HG03280 (cell line): Measurements from ENCODE around the gene NTM.

Source experiments
- ATAC-seq: cut with Tn5 transposase; IDR thresholded peaks from one replicate; pipeline ENCODE4 v1.9.1; 2021; ENCODE audit warnings: mild to moderate bottlenecking, moderate library complexity; ENCODE audit not compliant: unreplicated experiment

The NTM gene

DNA sequence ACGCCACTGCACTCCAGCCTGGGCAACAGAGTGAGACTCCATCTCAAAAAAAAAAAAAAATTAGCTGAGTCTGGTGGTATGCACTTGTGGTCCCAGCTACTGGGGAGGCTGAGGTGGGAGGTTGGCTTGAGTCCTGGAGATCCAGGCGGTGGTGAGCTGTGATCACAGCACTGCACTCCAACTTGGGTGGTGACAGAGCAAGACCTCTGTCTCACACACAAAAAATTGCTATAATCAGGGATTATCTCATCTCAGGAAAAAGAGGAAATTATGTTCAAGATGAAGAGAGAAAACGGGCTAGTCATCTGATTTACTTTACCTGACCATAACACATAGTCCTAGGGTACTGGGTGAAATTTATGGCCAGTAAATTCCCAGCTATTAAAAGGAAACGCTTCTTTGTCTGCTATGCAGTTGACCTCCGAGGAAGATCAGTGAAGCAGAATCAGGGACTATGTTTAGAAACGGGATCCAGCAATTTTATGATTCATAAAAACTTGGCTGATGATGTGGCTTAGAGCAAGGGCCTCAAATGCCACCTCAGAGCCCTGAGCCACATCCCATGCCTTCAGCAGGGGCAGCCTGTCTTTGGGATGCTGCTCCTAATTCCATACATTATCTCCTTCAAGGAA lies 386.2 kb downstream of the NTM start:
- ATAC-seq: no peak

DNA sequence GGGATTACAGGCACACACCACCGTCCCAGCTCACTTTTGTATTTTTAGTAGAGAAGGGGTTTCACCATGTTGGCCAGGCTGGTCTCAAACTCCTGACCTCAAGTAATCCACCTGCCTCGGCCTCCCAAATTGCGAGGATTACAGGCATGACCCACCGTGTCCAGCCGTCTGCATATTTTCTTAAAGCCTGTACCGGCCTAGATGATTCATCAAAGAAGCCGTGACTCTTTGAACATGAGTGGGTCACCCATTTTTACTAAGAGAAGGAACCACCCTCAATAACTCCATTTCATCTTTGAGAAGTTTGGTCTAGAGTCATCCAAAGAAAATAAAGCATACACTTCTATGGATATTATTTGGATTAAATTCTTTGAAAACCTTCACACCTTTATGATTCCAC lies 388.3 kb downstream of the NTM start:
- ATAC-seq: no peak

DNA sequence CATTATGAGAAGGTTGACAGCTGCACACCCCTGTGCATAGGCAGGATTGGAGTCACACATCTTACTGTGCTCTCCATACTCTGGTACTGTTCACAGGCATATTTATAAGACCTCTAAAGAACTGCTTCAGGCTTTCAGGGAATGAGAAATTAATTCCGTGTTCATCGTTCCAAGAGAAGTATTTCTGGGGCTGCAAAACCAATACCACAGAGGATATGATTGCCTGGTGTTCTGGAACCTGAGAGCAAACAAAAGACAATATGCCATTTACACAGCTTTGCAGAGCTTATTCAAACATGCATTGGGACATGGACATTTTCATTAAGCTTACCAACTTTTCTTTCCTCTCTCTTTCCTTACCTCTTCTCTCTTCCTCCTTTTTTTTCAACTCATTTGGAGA lies 388.7 kb downstream of the NTM start:
- ATAC-seq: no peak

DNA sequence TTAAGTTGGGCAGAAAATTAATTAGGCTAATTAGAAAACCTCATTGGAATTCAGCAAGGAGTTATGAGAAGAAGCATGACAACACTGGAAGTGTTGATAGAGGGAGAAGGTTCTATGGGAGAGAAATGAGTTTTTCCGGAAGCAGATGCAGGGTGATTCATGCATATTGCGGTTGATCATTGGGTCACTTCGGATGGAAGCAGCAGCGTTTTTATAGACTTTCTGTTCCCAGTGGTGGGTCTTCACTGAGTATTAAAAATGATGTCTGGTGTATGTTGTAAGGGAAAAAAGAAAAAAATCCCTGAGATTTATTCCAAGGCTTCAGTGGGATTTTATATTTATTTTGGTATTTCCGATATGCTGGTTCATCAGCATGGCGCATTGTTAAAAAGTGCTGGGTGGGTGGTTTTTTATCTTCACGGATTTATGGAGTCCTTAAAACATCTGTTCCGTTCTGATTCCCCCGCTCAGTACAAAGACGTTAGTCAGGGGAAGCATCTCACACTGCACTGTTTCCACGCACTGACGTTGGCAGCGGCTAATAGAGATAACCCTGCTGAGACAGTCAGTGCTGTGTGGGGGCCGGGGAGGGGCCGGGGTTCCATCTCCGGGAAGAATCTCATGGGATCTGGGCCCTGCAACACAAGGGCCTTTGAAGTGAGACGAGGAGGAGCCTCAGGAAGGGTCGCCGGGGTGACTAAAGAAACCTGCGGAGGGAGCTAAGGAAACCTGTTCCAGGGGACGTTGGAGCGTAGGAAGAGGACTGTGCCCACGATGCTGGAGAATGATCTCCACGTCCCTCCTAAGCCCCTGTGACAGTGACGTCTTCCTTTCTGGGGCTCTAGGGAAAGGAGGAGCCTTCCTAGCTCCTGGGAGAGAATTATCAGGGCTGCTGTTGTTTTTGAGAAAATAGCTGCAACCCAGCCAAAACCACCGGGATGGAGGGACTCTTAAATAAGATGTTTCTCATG lies 390.0 kb downstream of the NTM start:
- ATAC-seq: no peak

DNA sequence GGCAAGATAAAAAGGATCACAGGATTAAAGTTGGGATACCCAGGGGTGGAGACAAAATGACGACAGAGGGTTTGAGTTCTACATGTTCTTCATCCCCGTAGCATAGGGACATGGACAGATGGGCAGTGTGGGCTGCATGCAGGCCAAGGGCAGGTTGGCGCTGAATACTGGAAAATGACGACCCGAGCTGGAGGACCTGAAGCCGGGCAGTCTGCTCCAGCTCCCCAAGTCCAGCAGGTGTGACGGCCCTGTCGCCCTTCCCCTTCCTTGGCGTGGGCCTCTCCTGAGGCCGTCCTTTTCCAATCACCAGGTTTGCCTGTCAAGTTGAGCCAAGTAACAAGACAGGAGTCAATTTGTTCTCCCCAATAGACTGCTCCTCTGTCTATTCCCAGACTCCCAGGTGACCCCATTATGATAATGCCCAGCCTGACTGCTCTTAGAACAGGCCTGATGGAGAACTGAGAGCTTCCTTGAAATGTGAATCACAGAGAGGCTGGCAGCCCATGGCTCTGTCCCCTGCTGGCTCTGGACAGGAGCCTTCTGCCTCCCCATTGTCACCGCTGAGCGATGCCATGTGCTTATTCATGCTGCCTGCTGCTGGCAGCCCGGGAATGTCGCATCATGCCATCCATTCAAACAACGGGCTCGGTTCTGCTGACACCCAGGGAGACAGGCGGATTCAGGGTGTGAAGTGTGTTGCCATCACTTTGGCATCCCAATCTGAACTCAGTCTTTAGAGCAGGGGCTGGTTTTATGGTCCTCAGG lies 392.1 kb downstream of the NTM start:
- no peak for ATAC-seq

DNA sequence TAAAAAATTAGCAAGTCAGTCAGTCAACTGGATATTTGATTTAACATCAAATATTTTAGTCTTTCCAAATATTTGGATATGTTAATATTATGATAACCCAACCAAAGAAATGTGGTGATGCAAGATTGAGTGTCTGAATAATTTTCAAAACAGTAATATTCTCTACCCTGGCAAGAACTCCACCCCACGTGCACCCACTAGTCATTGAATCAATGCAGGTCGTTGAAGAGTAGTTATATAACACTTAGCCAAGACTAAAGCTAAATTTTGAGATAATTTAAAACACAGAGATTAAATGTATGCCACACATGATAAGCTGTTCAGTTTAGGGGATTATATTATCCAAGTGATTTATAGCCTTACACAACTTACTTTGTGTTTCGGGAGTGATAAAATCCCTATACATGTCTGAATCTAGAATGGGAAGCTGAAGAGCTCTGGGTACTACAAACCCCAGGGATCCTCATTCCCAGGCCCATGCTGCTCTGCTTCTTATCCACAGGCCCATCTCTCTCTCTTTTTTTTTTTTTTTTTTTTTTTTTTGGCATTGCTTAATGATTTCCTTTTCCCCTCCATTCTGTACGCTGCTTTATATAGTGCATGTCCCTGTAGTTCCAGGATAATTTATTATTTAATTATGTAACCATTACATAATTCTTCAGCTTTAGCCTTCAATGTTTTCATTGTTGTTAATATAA lies 392.9 kb downstream of the NTM start:
- no peak for ATAC-seq

DNA sequence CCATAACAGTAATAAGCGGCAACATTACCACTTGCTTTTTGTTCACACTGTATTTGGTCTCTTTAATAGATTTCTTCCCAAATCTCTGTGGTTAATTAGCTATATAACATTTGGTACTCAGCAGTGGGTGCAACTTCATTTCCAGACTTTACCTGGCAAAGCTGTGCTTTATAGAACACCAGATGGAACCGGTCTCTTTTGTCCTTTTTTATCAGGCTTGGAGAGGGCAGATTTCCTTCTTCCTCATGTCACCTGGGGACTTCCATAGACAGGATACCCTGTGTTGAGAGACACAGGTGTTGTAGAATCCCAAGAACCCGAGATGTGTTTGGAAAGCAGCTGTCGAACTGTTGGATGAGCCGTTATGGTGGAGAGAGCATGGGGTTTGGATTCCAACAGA lies 393.7 kb downstream of the NTM start:
- ATAC-seq: no peak

DNA sequence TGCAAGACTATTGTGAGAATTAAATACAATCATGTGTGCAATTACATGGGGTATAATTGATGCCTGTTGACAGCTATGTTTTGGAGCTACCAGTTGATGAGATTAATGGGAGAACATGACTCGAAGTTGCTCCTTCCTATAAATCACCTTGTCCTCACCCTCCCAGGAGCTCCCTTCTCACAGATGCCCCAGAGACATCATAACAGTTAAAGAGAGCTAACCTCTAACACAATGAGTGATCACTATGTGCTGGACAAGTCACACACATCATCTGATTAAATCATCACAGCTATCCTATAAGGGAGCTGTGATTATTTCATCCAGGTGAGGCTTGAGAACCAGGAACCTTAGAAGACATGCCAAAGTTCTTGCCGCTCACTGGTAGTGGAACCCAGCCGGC lies 394.2 kb downstream of the NTM start:
- no peak for ATAC-seq

DNA sequence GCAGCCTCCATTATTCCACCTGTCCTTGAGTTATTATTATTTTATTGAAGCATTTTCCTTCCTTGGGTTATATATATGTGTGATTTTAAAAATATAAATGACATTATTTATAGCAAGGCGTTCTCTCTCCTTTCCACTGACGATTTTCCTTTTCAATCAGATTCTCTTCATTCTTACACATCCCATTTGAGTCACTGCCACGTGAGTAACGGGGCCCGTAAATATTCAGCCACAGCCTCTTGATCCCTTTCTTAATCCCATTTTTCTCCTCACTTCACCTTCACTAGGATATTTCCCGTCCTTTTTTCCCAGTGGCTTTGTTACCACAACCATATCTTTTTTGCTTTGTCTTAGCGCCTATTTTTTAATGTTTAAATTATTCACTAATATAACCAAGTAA lies 396.2 kb downstream of the NTM start:
- no peak for ATAC-seq

DNA sequence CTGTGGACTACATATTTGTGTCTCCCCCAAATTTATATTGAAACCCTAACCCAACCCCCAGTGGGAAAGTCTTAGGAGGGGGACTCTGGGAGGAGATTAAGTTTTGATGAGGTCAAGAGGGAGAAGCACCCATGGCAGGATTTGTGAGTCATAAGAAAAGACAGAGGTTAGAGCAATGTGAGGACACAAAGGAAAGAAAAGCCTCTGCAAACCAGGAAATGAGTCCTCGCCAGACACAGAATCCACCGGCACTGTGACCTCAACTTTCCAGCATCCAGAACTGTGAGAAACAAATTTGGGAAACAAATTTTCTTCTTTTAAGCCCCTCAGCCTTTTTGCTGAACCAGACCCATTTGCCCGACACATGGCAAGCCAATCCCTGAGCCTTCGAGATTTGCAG lies 397.0 kb downstream of the NTM start:
- ATAC-seq: no peak

DNA sequence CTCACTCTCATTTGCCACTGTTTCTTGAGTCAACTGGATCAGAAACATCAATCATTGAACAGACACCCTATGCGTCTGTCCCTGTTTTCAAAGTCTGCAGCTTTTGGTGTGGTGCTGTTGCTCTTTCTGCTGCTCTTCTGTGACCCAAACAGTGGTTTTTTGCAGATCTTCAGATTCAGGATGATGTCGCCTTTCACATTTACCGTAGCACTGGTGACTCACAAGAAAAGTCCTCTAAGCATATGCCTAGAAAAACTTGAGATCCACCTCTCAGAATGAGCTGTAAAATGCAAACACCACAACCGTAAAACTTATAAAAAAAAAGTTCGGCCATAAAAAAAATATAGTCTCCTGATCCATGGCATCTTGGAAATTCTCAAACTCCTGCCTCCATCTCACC lies 400.4 kb downstream of the NTM start:
- ATAC-seq: no peak

DNA sequence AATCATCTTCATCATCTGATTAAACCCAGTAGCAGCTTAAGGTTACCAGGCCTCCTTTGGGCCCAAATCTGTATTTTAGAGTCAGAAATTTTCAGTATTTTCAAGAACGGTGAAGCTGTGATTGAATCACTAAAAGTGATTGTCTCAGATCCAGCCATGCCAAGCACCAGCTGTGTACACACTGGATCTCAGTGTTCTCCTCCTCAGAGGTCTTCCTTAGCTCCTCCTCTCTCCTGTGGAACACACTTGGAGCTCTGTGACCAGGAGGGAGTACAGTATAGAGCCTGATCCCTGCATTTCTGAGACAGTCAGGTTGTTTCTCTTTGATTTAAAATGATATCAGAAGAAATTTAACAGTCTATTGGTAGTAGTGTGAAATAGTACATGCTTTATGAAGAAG lies 401.1 kb downstream of the NTM start:
- ATAC-seq: no peak

DNA sequence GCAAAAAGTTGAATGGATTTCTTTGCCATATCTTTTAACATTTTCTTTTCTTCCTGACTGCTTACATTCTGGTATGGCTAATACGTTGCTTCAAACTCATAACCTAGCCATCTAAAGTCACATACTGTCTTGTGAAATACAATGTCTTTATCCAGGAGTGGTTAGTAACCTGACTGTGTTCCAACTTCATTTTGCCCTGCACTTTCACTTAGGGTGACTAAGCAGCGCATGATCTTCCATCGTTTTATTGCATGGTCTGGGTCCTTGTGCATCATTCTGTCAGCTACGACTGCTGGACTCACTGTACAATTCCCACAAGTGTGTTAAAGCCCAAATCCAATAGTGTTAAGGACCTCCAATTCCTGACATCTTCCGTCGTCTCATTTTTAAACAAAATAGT lies 403.2 kb downstream of the NTM start:
- ATAC-seq: no peak

DNA sequence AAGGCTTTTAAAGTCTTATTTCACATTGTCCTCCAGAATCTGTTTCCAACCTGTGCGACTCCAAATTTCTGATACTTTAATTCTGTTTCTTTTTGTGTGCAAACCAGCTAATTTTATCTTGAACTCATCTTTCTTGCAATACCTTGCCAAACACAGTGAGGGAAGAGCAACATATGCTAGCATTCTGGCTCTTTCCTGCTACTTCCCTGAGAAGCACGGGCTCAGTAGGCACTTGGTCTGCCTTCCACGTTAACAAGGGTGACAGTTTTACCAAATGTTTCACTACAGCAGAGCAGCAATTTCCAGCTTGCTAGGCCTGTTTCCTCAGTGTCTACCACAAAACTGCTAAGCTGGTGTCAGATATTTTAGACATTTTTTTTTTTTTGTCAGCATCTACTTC lies 405.8 kb downstream of the NTM start:
- no peak for ATAC-seq

DNA sequence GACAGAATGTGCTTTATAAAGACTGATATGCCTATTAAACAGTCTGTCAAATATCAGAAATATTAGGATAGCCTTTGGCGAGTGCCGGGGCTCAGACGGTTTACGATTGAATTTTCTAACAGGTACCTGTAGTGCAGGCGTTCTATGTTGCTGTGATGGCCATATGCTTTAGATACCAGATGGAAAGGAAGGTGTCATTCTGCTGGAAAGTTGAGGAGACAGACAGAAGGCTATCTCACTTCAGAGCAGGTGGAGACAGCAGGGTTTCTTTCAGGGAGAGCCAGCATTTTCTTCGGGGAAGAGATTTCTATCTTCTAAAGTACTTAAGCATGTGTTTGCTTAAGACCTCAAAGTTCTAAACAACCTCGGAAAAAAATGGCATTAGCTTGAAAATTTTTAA lies 415.4 kb downstream of the NTM start:
- no peak for ATAC-seq

DNA sequence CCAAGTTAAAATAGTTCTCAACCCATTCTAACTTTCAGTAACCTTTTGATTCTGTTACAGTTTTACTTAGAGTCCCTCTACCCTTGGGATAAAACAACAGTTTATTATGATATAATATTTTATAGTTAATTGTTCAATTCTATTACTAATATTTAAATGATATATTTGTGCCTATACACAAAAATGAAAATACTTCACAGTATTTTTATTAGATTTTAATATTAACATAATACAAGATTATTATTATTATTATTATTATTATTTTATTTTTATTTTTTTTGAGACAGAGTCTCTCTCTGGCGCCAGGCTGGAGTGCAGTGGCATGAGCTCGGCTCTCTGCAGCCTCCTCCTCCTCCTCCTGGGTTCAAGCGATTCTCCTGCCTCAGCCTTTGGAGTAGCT lies 416.7 kb downstream of the NTM start:
- no peak for ATAC-seq

DNA sequence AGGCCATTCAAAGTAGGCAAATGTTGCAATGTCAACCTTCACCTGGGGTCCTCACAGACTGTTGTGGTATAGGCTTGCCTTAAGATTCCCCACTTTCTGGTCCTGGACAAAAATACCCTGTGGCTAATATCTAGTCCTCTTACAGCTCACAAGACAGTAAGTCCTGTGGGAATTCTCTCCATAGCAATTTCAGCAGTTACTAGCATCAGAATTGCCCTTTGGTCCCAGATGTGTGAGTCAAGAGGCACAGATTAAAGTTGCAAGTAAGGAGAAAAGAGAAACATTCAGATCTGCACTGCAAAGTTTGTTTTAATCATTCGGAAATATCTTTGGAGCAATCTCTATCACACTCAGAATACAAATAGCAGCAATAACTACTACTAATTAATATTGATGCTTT lies 420.2 kb downstream of the NTM start:
- no peak for ATAC-seq

DNA sequence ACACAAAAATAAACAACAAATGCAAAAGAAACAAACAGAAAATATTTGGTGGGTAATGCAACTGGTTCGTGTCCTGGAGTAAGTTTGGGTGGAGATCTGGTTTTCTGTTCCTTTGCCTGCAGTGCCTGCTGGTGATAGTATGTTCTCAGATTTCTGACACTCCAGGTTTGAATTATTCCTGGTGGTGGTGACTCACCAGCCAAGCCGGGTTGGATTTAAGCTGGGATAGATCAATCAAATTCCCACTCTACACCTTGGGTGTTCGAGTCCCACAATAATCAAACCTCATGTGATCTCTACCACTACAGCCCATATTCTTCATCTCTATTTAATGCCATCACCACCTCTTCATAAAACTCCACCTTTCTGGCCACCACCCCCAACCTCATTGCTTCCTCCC lies 421.8 kb downstream of the NTM start:
- ATAC-seq: no peak

DNA sequence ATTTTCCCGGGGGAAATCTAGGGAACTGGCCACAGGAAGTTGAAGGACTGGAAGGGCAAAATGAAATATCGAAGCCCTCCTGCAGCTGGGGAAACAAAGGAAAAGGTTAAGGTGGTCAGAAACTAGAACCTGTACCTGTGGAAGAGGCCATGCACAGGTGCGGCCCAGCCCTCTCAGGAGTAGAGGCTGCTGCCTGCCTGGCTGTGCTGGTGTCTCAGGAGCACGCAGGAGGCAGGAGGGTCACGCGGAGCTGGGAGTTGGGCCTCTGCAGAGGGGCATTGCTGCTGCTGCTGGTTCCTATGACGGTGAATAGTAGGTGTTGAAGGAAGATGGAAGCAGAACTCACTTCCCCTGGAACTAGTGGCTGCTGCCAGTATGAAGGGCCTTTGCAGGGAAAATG lies 425.7 kb downstream of the NTM start:
- no peak for ATAC-seq

DNA sequence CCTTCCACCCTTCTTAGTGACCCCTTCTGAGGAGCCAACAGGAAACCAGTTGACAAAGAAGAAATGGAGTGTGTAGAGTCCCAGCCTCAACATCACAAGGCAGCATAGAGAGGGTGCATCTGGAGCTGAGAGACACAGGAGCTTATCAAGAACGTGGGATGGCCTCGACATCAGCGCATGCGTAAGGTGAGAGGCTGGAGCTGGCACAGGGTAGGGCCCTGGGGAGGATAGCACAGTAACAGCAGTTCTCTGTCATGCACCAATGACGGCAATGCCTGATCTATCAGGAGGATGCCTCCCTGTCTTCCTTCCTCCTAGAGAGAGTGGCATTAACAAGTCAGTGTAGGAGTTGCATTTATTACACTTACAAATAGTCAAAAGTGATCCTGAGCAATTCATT lies 426.1 kb downstream of the NTM start:
- ATAC-seq: no peak

DNA sequence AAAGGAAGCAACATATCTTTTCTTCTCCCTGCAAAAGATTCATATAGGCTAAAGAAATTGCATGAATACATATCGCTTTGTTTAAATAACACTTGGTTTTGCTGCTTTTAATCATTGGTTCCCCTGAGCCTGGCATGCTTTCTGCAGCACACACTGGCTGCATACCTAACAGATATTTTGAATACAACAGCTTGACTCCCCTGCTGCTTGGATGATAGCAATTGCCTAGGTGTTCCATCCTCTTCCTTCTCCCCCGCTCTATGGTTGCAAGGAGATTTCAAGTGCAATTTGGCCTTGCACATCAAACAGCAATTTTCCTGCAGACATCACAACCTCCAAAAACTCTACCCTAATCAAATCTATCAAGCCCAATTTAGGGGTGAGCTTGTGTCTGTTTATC lies 430.0 kb downstream of the NTM start:
- no peak for ATAC-seq
